Peyer's patch (tissue), 4 donors: ENCODE results near the gene KNOP1. TPM values are rescaled to one million over a fixed set of nuclear protein-coding genes. Genes with fewer than 3 reads are reported as not detected.

Experiments used
- DNase-seq, 3 donors: peaks; one replicate each; pipeline ENCODE4 v3.0.0-alpha.2; 2017 to 2019
- H3K27ac ChIP-seq, 4 donors: fragments of 200-600 bp; sonication (generic); one replicate each; pipeline ENCODE4 v1.5.1; 2016 to 2019
- H3K27me3 ChIP-seq, 2 donors: fragments of 200-600 bp; sonication (generic); one replicate each; pipeline ENCODE4 v1.5.1; 2019
- H3K36me3 ChIP-seq, 3 donors: fragments of 200-600 bp; sonication (generic); one replicate each; pipeline ENCODE4 v1.5.1; 2016 to 2019
- H3K4me1 ChIP-seq, 4 donors: fragments of 200-600 bp; sonication (generic); one replicate each; pipeline ENCODE4 v1.5.1; 2016 to 2019
- H3K4me3 ChIP-seq, 4 donors: fragments of 200-600 bp; sonication (generic); 1 replicate in 3 of 4; 2 replicates in 1 of 4; pipeline ENCODE4 v1.5.1; 2016 to 2019; ENCODE audit warnings: mild to moderate bottlenecking in 1 of 4
- H3K9me3 ChIP-seq, 4 donors: fragments of 200-600 bp; sonication (generic); one replicate each; pipeline ENCODE4 v1.5.1; 2016 to 2019; ENCODE audit warnings: mild to moderate bottlenecking in 1 of 4
- POLR2A ChIP-seq, 2 donors: fragments of 450-650 bp; IDR thresholded peaks; one replicate each; pipeline ENCODE4 v1.5.1; 2017; ENCODE audit warnings: antibody characterized with exemption in 2 of 2, mild to moderate bottlenecking in 2 of 2, moderate library complexity in 2 of 2
- total RNA-seq, 4 donors: library from RNA; depleted of rRNA; stranded (reverse); fragments of >200 nt; gene quantifications; one replicate each; pipeline ENCODE4 v1.1.0, GENCODE V29; 2016
- TF ChIP-seq, protein P1 (sequence below), 6 experiments: fragments of 450-650 bp in 4 of 6; fragments of 200-600 bp in 2 of 6; sonication (generic) in 1 of 6; IDR thresholded peaks; one replicate each; pipeline ENCODE4 v1.5.1; 2017 to 2019; ENCODE audit warnings: antibody characterized with exemption in 6 of 6, mild to moderate bottlenecking in 3 of 6, moderate library complexity in 1 of 6

KNOP1 gene
- total RNA-seq, 4 donors from 2014 or later, result 10.0 to 26.1 (median 19.9) TPM

DNA sequence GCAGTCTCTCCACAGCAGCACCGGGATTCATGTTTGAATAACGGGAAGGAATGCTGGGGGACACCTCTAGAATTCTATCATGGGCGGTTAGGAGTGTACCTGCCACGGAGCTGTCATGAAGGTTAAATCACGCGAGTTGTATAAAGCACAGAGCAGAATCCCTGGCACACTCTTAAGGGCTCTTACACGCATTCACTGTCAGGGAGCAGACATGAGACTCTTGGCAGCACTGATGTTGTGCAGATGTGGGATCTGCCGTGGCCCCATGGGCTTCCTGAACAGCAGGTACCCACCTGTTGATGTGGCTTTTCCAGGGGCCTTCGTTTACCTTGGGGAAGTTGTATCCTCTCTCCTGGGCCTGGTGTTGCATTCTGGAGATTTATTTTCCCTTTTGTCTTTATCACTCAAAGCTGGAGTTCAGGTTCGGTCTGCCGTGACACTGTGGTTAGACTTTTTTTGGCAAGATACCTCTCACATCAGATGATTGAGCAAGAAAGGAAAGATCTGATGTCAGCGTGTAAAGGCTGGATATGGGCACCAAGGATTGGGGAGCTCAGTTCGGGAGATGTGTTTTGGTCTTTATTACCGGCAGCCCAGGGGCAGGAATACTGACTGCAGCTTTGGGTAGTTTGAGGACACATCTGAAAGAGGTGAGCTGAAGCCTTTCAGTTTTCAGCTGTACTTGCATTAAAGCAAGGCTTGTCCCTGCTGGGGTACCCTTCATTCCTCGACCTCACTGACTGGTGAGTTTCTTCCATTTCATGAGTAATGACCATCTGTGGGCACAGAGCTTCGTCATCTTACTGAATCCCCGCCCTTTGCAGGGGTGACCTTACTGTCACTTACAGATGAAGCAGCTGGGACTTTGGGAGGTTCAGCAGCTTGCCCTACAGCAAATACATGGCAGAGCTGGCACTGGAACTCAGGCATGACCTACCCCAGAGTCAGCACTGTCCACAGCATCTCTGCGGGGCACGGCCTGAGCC, 19.3 kb downstream of the KNOP1 start:
- peaks cover 0 to 40% (median 13%) of the 10 kb centered on the region in 4 donors for H3K4me1 ChIP-seq
- H3K27ac ChIP-seq, result peak overlapping the region in 2 of 4 donors; percentile 2 to 36
- H3K27me3 ChIP-seq, result no peaks in the 10 kb centered on the region
- DNase-seq, result no peak
- TF ChIP-seq, protein P1, sequence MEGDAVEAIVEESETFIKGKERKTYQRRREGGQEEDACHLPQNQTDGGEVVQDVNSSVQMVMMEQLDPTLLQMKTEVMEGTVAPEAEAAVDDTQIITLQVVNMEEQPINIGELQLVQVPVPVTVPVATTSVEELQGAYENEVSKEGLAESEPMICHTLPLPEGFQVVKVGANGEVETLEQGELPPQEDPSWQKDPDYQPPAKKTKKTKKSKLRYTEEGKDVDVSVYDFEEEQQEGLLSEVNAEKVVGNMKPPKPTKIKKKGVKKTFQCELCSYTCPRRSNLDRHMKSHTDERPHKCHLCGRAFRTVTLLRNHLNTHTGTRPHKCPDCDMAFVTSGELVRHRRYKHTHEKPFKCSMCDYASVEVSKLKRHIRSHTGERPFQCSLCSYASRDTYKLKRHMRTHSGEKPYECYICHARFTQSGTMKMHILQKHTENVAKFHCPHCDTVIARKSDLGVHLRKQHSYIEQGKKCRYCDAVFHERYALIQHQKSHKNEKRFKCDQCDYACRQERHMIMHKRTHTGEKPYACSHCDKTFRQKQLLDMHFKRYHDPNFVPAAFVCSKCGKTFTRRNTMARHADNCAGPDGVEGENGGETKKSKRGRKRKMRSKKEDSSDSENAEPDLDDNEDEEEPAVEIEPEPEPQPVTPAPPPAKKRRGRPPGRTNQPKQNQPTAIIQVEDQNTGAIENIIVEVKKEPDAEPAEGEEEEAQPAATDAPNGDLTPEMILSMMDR (IDR thresholded peaks at IDR 0.05), result no peak
- no peak for TF ChIP-seq POLR2A (IDR thresholded peaks at IDR 0.05)
- no peaks in the 10 kb centered on the region for H3K9me3 ChIP-seq
- peaks cover 0 to 28% (median 0%) of the 10 kb centered on the region in 3 donors for H3K36me3 ChIP-seq
- no peak overlapping the region for H3K4me3 ChIP-seq

DNA sequence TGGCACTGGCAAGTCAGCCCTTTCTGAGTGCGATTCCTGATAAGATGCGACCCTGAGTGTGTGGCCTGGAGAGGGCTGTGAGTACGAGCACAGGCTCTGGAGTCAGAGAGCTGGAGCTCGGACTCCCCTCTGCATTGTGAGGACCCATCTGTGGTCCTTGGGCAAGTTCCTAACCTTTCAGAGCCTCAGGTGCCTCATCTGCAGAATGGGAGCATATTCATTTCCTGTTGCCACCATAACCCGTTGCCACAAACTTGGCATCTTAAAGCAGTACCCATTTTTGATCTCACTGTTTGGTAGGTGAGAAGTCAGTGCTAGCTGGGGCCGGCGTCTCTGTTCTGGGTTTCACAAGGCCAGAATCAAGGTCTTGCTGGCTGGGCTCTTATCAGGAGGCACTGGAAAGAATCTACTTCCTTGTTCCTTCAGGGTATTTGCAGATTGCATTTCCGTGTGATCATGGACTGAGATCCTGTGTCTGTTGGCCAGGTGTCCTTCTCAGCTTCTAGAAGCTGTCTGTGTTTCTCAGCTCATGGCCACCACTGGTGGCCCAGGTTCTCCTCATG, 20.2 kb downstream of the KNOP1 start:
- Histone ChIP-seq H3K4me3 (no peak overlapping the region), H3K36me3 (peaks cover 0 to 23% (median 0%) of the 10 kb centered on the region in 3 donors), H3K4me1 (peaks cover 0 to 40% (median 13%) of the 10 kb centered on the region in 4 donors), H3K27ac (peak overlapping the region in 3 of 4 donors; percentile 36 to 72 (median 65)), H3K9me3 (no peaks in the 10 kb centered on the region), H3K27me3 (no peaks in the 10 kb centered on the region)
- TF ChIP-seq POLR2A (IDR thresholded peaks at IDR 0.05), result no peak
- TF ChIP-seq, protein P1 (IDR thresholded peaks at IDR 0.05), result no peak
- DNase-seq, result no peak

DNA sequence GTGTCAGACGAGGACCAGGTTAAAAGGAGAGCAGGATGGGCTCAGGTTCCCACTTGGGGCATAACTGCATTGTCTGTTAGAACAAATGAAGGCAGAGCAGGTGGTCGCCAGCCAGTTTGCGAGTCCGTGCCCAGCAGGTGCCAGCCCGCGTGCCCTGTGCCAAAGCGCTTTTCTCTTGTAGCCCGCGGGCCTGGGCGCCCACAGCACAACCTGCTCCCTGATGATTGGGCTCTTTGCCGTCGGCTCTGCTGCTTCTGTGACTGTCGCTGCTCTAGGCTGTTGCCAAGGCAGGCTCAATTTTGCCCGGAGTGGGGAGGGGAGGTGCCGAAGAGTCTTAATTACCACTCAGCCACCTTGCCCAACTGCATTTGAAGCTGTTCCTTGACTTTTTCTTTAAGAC, 21.1 kb downstream of the KNOP1 start:
- TF ChIP-seq, protein P1 (IDR thresholded peaks at IDR 0.05), result no peak
- TF ChIP-seq POLR2A (IDR thresholded peaks at IDR 0.05), result no peak
- Histone ChIP-seq H3K27me3 (no peaks in the 10 kb centered on the region), H3K36me3 (peaks cover 0 to 21% (median 0%) of the 10 kb centered on the region in 3 donors), H3K27ac (peak overlapping the region; percentile 49 to 72 (median 68)), H3K4me1 (peaks cover 0 to 40% (median 13%) of the 10 kb centered on the region in 4 donors), H3K4me3 (no peak overlapping the region), H3K9me3 (no peaks in the 10 kb centered on the region)
- DNase-seq, result no peak

DNA sequence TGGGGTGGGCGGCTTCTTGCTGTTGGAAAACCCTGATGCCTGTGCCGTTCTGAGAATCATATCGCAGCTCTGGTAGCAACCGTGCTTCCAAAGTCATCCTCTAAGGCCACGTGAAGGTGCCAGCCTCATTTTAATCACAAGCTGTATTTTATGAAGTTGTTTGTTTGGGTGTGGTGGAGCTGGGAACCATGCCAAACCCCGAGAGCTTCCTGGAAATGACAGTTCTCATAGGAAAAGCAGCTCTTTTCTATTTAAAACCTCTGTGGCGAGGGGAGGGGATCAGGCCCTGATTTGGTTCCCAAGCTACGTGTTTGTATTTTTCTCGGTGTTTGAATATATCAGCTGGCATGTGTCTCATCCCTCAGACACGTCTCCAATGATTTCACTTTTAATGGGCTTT, 21.7 kb downstream of the KNOP1 start:
- Histone ChIP-seq H3K27ac (peak overlapping the region; percentile 49 to 72 (median 68)), H3K4me1 (peaks cover 0 to 40% (median 13%) of the 10 kb centered on the region in 4 donors), H3K36me3 (peaks cover 0 to 21% (median 0%) of the 10 kb centered on the region in 3 donors), H3K9me3 (no peaks in the 10 kb centered on the region), H3K27me3 (no peaks in the 10 kb centered on the region), H3K4me3 (no peak overlapping the region)
- peak; percentile 46 to 89 (median 70) for DNase-seq
- TF ChIP-seq, protein P1 (IDR thresholded peaks at IDR 0.05), result no peak
- TF ChIP-seq POLR2A (IDR thresholded peaks at IDR 0.05), result no peak

DNA sequence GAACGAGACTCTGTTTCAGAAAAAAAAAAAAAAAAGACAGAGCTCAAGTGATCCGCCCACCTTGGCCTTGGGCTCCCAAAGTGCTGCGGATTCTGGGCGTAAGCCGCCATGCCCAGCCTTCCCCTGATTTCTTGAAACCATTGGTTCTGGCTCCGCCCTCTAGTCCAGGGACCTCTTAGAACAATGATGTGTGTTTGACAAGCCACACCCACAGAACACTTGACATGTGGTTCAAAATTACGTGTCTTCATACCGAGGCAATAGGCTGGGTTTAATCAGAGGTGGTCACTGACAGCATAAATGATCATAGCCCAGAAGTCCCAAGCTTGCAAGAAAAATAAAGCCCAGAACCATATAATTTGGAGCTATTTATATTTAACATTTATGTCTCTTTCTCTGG, 23.0 kb downstream of the KNOP1 start:
- peaks cover 0 to 21% (median 0%) of the 10 kb centered on the region in 3 donors for H3K36me3 ChIP-seq
- peaks cover 0 to 35% (median 12%) of the 10 kb centered on the region in 4 donors for H3K4me1 ChIP-seq
- H3K27me3 ChIP-seq, result no peaks in the 10 kb centered on the region
- no peak overlapping the region for H3K27ac ChIP-seq
- no peak for TF ChIP-seq POLR2A (IDR thresholded peaks at IDR 0.05)
- TF ChIP-seq, protein P1 (IDR thresholded peaks at IDR 0.05), result no peak
- H3K4me3 ChIP-seq, result no peak overlapping the region
- no peaks in the 10 kb centered on the region for H3K9me3 ChIP-seq
- no peak for DNase-seq
